H1 (cell line): ENCODE data around the gene ARMC6. TPM values are rescaled to one million over a fixed set of nuclear protein-coding genes. Genes with fewer than 3 reads are reported as not detected.

Experiments used
- CTCF ChIA-PET: fragments of 300-600 bp; sonication (Branson Sonifier 250); formaldehyde crosslinking; loops from one replicate; lab custom pipeline; 2021; ENCODE audit not compliant: partially characterized antibody; lab: Charles Lee
- POLR2A ChIA-PET: fragments of 300-600 bp; sonication (Branson Sonifier 250); formaldehyde crosslinking; loops from one replicate; lab custom pipeline; 2021; ENCODE audit warnings: inconsistent platforms; ENCODE audit not compliant: partially characterized antibody; lab: Charles Lee
- DNase-seq, 2 experiments: peaks; one replicate each; pipeline versions ENCODE4 v3.0.0 to v3.0.0-alpha.2; 2010 to 2022; ENCODE audit warnings: low spot score in 2 of 2, low read depth in 1 of 2, mixed read lengths in 1 of 2
- FAIRE-seq: peaks from 2 replicates; lab custom pipeline; 2011; peaks lifted over from hg19 to GRCh38; lab: Jason Lieb, UNC
- H2AFZ ChIP-seq: 2 replicates; pipeline ENCODE4 v1.8.1; 2012; ENCODE audit warnings: low read length, inconsistent platforms
- H2AK5ac ChIP-seq: 2 replicates; pipeline ENCODE4 v1.6.1; 2013; ENCODE audit warnings: low read depth, low read length
- H2BK120ac ChIP-seq: replicated peaks from 2 replicates; pipeline ENCODE3; 2013; ENCODE audit warnings: low read depth, low read length, inconsistent platforms
- H2BK12ac ChIP-seq: 2 replicates; pipeline ENCODE4 v1.6.1; 2013; ENCODE audit warnings: low read depth, low read length
- H2BK15ac ChIP-seq: 2 replicates; pipeline ENCODE4 v1.6.1; 2013; ENCODE audit warnings: low read length
- H2BK20ac ChIP-seq: 2 replicates; pipeline ENCODE4 v1.6.1; 2013; ENCODE audit warnings: low read length
- H2BK5ac ChIP-seq: 2 replicates; pipeline ENCODE4 v1.6.1; 2013; ENCODE audit warnings: low read depth, low read length
- H3K14ac ChIP-seq: 2 replicates; pipeline ENCODE4 v1.6.1; 2013; ENCODE audit warnings: inconsistent platforms; ENCODE audit not compliant: insufficient read length
- H3K18ac ChIP-seq: 2 replicates; pipeline ENCODE4 v1.6.1; 2013; ENCODE audit warnings: low read length; ENCODE audit errors: extremely low read depth
- H3K23ac ChIP-seq: 2 replicates; pipeline ENCODE4 v1.6.1; 2013; ENCODE audit warnings: inconsistent platforms; ENCODE audit not compliant: insufficient read length
- H3K23me2 ChIP-seq: 2 replicates; pipeline ENCODE4 v1.6.1; 2013; ENCODE audit warnings: low read depth, low read length
- H3K27ac ChIP-seq: 2 replicates; pipeline ENCODE4 v1.6.1; 2011; ENCODE audit warnings: low read depth, low read length, inconsistent platforms
- H3K27me3 ChIP-seq, 4 experiments: replicated peaks in 1 of 4; 1 replicate in 1 of 4; 2 replicates in 3 of 4; pipeline versions ENCODE4 v1.6.1 to v1.8.1; 2011 to 2013; ENCODE audit warnings: low read length in 3 of 4, mild to moderate bottlenecking in 3 of 4, inconsistent platforms in 2 of 4, mixed read lengths in 2 of 4, moderate library complexity in 1 of 4; ENCODE audit not compliant: control insufficient read depth in 3 of 4, insufficient read depth in 3 of 4; ENCODE audit errors: extremely low read depth in 1 of 4
- H3K36me3 ChIP-seq, 4 experiments: 2 replicates each; pipeline versions ENCODE4 v1.6.1 to v1.8.1; 2011 to 2013; ENCODE audit warnings: mild to moderate bottlenecking in 4 of 4, low read length in 3 of 4, moderate library complexity in 2 of 4, control low read depth in 1 of 4, inconsistent platforms in 1 of 4; ENCODE audit not compliant: insufficient read depth in 4 of 4, control insufficient read depth in 2 of 4
- H3K4ac ChIP-seq: replicated peaks from 2 replicates; pipeline ENCODE3; 2013; ENCODE audit warnings: low read length, low read depth, mixed read lengths, inconsistent platforms; ENCODE audit not compliant: insufficient read length
- H3K4me1 ChIP-seq, 4 experiments: replicated peaks in 1 of 4; 1 replicate in 1 of 4; 2 replicates in 3 of 4; pipeline versions ENCODE4 v1.6.1 to v1.8.1; 2011 to 2013; ENCODE audit warnings: low read length in 3 of 4, inconsistent platforms in 2 of 4, mixed read lengths in 1 of 4; ENCODE audit not compliant: insufficient read depth in 4 of 4, control insufficient read depth in 3 of 4
- H3K4me2 ChIP-seq, 2 experiments: 2 replicates each; pipeline versions ENCODE4 v1.6.1 to v1.8.1; 2011 to 2013; ENCODE audit warnings: low read depth in 2 of 2, low read length in 2 of 2, control low read depth in 1 of 2, inconsistent platforms in 1 of 2, mild to moderate bottlenecking in 1 of 2; ENCODE audit not compliant: insufficient read depth in 1 of 2
- H3K4me3 ChIP-seq, 4 experiments: fragments of 200-600, 300-600 bp in 1 of 4; sonication (generic), shearing (Covaris generic), sonication (Bioruptor Twin) in 1 of 4; 2 replicates each; pipeline versions ENCODE4 v1.5.1 to v1.8.1; 2011 to 2016; ENCODE audit warnings: low read length in 4 of 4, low read depth in 3 of 4, control low read depth in 2 of 4, inconsistent platforms in 2 of 4, mild to moderate bottlenecking in 2 of 4, mixed read lengths in 1 of 4, moderate library complexity in 1 of 4; ENCODE audit not compliant: insufficient read depth in 2 of 4; ENCODE audit errors: extremely low read depth in 1 of 4
- H3K56ac ChIP-seq: replicated peaks from 2 replicates; pipeline ENCODE3; 2013; ENCODE audit warnings: low read depth, mild to moderate bottlenecking, mixed read lengths, low read length, inconsistent platforms; ENCODE audit not compliant: insufficient read length
- H3K79me1 ChIP-seq: 2 replicates; pipeline ENCODE4 v1.6.1; 2013; ENCODE audit warnings: low read depth, low read length, control low read depth
- H3K79me2 ChIP-seq, 2 experiments: 2 replicates each; pipeline versions ENCODE4 v1.6.1 to v1.8.1; 2012 to 2013; ENCODE audit warnings: low read length in 2 of 2, mild to moderate bottlenecking in 2 of 2, inconsistent platforms in 1 of 2; ENCODE audit not compliant: insufficient read depth in 2 of 2, control insufficient read depth in 1 of 2
- H3K9ac ChIP-seq, 4 experiments: replicated peaks in 1 of 4; 1 replicate in 1 of 4; 2 replicates in 3 of 4; pipeline versions ENCODE4 v1.6.1 to v1.8.1; 2011 to 2013; ENCODE audit warnings: low read depth in 3 of 4, low read length in 3 of 4, control low read depth in 2 of 4, mild to moderate bottlenecking in 2 of 4, moderate library complexity in 2 of 4, inconsistent platforms in 1 of 4; ENCODE audit errors: extremely low read depth in 1 of 4
- H3K9me3 ChIP-seq, 2 experiments: 2 replicates each; pipeline versions ENCODE4 v1.6.1 to v1.8.1; 2012 to 2013; ENCODE audit warnings: mild to moderate bottlenecking in 2 of 2, moderate library complexity in 2 of 2, control low read depth in 1 of 2, inconsistent platforms in 1 of 2, low read depth in 1 of 2, low read length in 1 of 2, mixed read lengths in 1 of 2; ENCODE audit not compliant: insufficient read depth in 2 of 2
- H4K20me1 ChIP-seq, 2 experiments: replicated peaks in 1 of 2; 2 replicates each; pipeline versions ENCODE3 to v1.8.1; 2011 to 2013; ENCODE audit warnings: inconsistent platforms in 2 of 2, low read length in 2 of 2, mild to moderate bottlenecking in 1 of 2; ENCODE audit not compliant: insufficient read depth in 2 of 2, control insufficient read depth in 1 of 2
- H4K5ac ChIP-seq: 2 replicates; pipeline ENCODE4 v1.6.1; 2013; ENCODE audit warnings: low read length, low read depth, mixed read lengths, inconsistent platforms; ENCODE audit not compliant: insufficient read length
- H4K8ac ChIP-seq: 2 replicates; pipeline ENCODE4 v1.8.0; 2013; ENCODE audit warnings: mild to moderate bottlenecking, moderate library complexity, low read length, inconsistent platforms; ENCODE audit not compliant: insufficient read depth; ENCODE audit errors: extremely low read depth
- H4K91ac ChIP-seq: replicated peaks from 2 replicates; pipeline ENCODE3; 2013; ENCODE audit warnings: low read length, mixed read lengths, inconsistent platforms; ENCODE audit not compliant: insufficient read length
- ATF2 ChIP-seq: IDR thresholded peaks from 2 replicates; pipeline ENCODE4 v1.6.1; 2012; ENCODE audit warnings: low read length, inconsistent platforms
- CBX8 ChIP-seq: fragments of 300-800, 300-1000 bp; sonication (generic); IDR thresholded peaks from 2 replicates; pipeline ENCODE4 v1.7.1; 2016; ENCODE audit warnings: low read depth, low read length, borderline replicate concordance
- CHD2 ChIP-seq: IDR thresholded peaks from 2 replicates; pipeline ENCODE4 v1.6.1; 2012; ENCODE audit warnings: low read length, improper control_type of control experiment
- CTBP2 ChIP-seq: IDR thresholded peaks from 2 replicates; pipeline ENCODE4 v1.7.0; 2011; ENCODE audit warnings: borderline replicate concordance, mild to moderate bottlenecking, moderate library complexity, mixed read lengths, low read length; ENCODE audit not compliant: insufficient read depth, insufficient read length
- EP300 ChIP-seq, 2 experiments: IDR thresholded peaks; 1 replicate in 1 of 2; 2 replicates in 1 of 2; pipeline ENCODE4 v1.6.1; 2011 to 2012; ENCODE audit warnings: low read depth in 2 of 2, low read length in 2 of 2, mild to moderate bottlenecking in 2 of 2, borderline replicate concordance in 1 of 2, inconsistent platforms in 1 of 2, moderate library complexity in 1 of 2
- KDM5A ChIP-seq: fragments of 200-600 bp; IDR thresholded peaks from 2 replicates; pipeline ENCODE4 v1.7.1; 2012; ENCODE audit warnings: mild to moderate bottlenecking, low read length, inconsistent platforms, mixed read lengths
- RBBP5 ChIP-seq: IDR thresholded peaks from 2 replicates; pipeline ENCODE4 v1.7.1; 2012; ENCODE audit warnings: low read depth, mild to moderate bottlenecking, inconsistent platforms, low read length, moderate library complexity, borderline replicate concordance
- SAP30 ChIP-seq: fragments of 300-600 bp; sonication (generic); IDR thresholded peaks from 2 replicates; pipeline ENCODE4 v1.7.1; 2012; ENCODE audit warnings: low read length, moderate library complexity, mild to moderate bottlenecking, inconsistent platforms; ENCODE audit not compliant: insufficient read depth, insufficient replicate concordance
- SIX5 ChIP-seq: IDR thresholded peaks from 2 replicates; pipeline ENCODE4 v1.6.1; 2011; ENCODE audit warnings: mild to moderate bottlenecking, low read depth, low read length
- SP4 ChIP-seq: IDR thresholded peaks from 2 replicates; pipeline ENCODE4 v1.6.1; 2012; ENCODE audit warnings: low read length, inconsistent platforms
- TBP ChIP-seq: IDR thresholded peaks from 2 replicates; pipeline ENCODE4 v1.6.1; 2011; ENCODE audit warnings: low read depth, low read length, improper control_type of control experiment
- TCF12 ChIP-seq: IDR thresholded peaks from 2 replicates; pipeline ENCODE4 v1.6.1; 2011; ENCODE audit warnings: low read depth, mild to moderate bottlenecking, low read length
- WGBS, 2 experiments: shearing (Covaris generic) in 1 of 2; methylation state at CpG; one replicate each; pipeline versions ENCODE4 v1.1.6 to v1.1.7; 2013 to 2015; ENCODE audit warnings: low lambda C conversion rate in 2 of 2, mixed read lengths in 2 of 2, inconsistent platforms in 1 of 2, low coverage in 1 of 2, missing lambda C conversion rate in 1 of 2; ENCODE audit not compliant: insufficient replicate concordance in 2 of 2, insufficient coverage in 1 of 2, insufficient read length in 1 of 2; ENCODE audit errors: extremely low coverage in 1 of 2, missing lambda C conversion rate in 1 of 2; 5-methylcytosine and 5-hydroxymethylcytosine counted together
- polyA plus RNA-seq, 7 experiments: library from polyadenylated mRNA; depleted of rRNA in 3 of 7; stranded (reverse) in 5 of 7; unstranded in 2 of 7; fragments of >200 nt in 5 of 7; fragments of 200-250 nt in 2 of 7; gene quantifications; 1 replicate in 5 of 7; 2 replicates in 1 of 7; 4 replicates in 1 of 7; pipeline versions ENCODE4 v1.2.1 to v1.2.3, GENCODE V29; 2011 to 2013; ENCODE audit warnings: missing spikeins in 2 of 7, mixed read lengths in 2 of 7
- total RNA-seq: library from RNA; stranded (reverse); fragmentation: NEBNext Ultra II Directional; extraction: Animal tissue kit (Norgen Biotek cat#: 25700); gene quantifications from 2 replicates; pipeline ENCODE4 v1.2.1, GENCODE V29; 2021

ARMC6 gene
- total and polyA plus RNA-seq, 2 of the 8 experiments (the other 6 are each of a cell fraction or from before 2014, with no cell fraction given) = 67.1 to 68.3 TPM

- 87% methylated on average over 4 of the region's 4 CpGs; no CpG with 5 or more reads in 1 of the 2 experiments for WGBS, 2 experiments
- no peak overlapping the region for H3K23ac ChIP-seq
- H3K18ac ChIP-seq = no peak overlapping the region
- H3K4ac ChIP-seq = no peak overlapping the region
- H3K23me2 ChIP-seq = no peaks in the 10 kb centered on the region
- H3K9me3 ChIP-seq = peaks cover 12 to 13% of the 10 kb centered on the region in 2 experiments
- no peak overlapping the region for H2BK120ac ChIP-seq
- no peak overlapping the region for H3K56ac ChIP-seq
- H4K8ac ChIP-seq = no peak overlapping the region
- H4K5ac ChIP-seq = no peak overlapping the region
- no peak overlapping the region for H3K4me2 ChIP-seq
- no peak overlapping the region for H2BK20ac ChIP-seq
- H3K79me1 ChIP-seq = peaks cover 30% of the 10 kb centered on the region
- peaks cover 8 to 18% of the 10 kb centered on the region in 2 experiments for H4K20me1 ChIP-seq
- POLR2A ChIA-PET = interaction anchor here (0.6 to 1.3 kb wide), 2 partner anchors 10 to 29 kb away, joined by 3 read pairs; no protein-coding TSS in a partner anchor
- H3K4me3 ChIP-seq = no peak overlapping the region
- peaks cover 9 to 40% (median 24%) of the 10 kb centered on the region in 4 experiments for H3K36me3 ChIP-seq
- H3K4me1 ChIP-seq = no peaks in the 10 kb centered on the region
- no peak overlapping the region for H3K9ac ChIP-seq
- H2AK5ac ChIP-seq = no peak overlapping the region
- no peak overlapping the region for H3K27ac ChIP-seq
- CTCF ChIA-PET = interaction anchor here (0.9 to 1.1 kb wide), 2 partner anchors 10 to 13 kb away, joined by 3 to 5 read pairs; no protein-coding TSS in a partner anchor
- no peak overlapping the region for H4K91ac ChIP-seq
- peaks cover 12 to 62% of the 10 kb centered on the region in 2 experiments; a peak in 3 of 4 replicates for H3K79me2 ChIP-seq
- H2BK12ac ChIP-seq = no peak overlapping the region
- FAIRE-seq = no peak
- H3K27me3 ChIP-seq = no peaks in the 10 kb centered on the region; a peak in 1 of 7 replicates
- no peak overlapping the region for H2AFZ ChIP-seq
- no peak overlapping the region for H2BK15ac ChIP-seq
- no peak overlapping the region for H3K14ac ChIP-seq
- H2BK5ac ChIP-seq = no peak overlapping the region
- DNase-seq = no peak
- TF ChIP-seq EP300 (IDR thresholded peaks at IDR 0.05; ENCODE audit: borderline replicate concordance in 1 of 2, low read depth in 2 of 2, low read length in 2 of 2) = no peak
- TF ChIP-seq CHD2 = no peak
- TF ChIP-seq SIX5 = no peak
- no peak for TF ChIP-seq CBX8
- no peak for TF ChIP-seq KDM5A
- TF ChIP-seq TBP = no peak
- TF ChIP-seq SAP30 = no peak
- TF ChIP-seq SP4 = no peak
- no peak for TF ChIP-seq ATF2
- no peak for TF ChIP-seq RBBP5
- TF ChIP-seq TCF12 = no peak
- no peak for TF ChIP-seq CTBP2
Measured at GRCh38 chr19:19039901-19040300, 6.5 kb downstream of the ARMC6 start.
